Retinal pigment epithelial cell (primary cell): ENCODE data around the gene FBXW5.

ENCODE experiments used
- DNase-seq: peaks from one replicate; pipeline ENCODE4 v3.0.0-alpha.2; 2010; ENCODE audit warnings: low read depth
- H3K4me3 ChIP-seq: 2 replicates; pipeline ENCODE4 v1.5.1; 2011; ENCODE audit warnings: mild to moderate bottlenecking, low read length, control low read depth, moderate library complexity
- CTCF ChIP-seq: conservative IDR thresholded peaks from 2 replicates; pipeline ENCODE4 v1.5.1; 2011; ENCODE audit warnings: low read depth, low read length, control low read depth, inconsistent platforms

Gene FBXW5

GRCh38 chr9:136957461-136957860, 12.9 kb upstream of the FBXW5 start:
- no peak for TF ChIP-seq CTCF
- H3K4me3 ChIP-seq = no peak overlapping the region
- no peak for DNase-seq

- no peak overlapping the region for H3K4me3 ChIP-seq
- no peak for DNase-seq
- no peak for TF ChIP-seq CTCF
These were observed 12.1 kb upstream of the FBXW5 start for GRCh38 chr9:136956604-136957003.

- DNase-seq = no peak
- H3K4me3 ChIP-seq = no peak overlapping the region
- TF ChIP-seq CTCF = no peak
These were observed 11.4 kb upstream of the FBXW5 start for GRCh38 chr9:136955943-136956335.

GRCh38 chr9:136955202-136955942, 10.8 kb upstream of the FBXW5 start:
- H3K4me3 ChIP-seq = no peak overlapping the region
- no peak for DNase-seq
- no peak for TF ChIP-seq CTCF

- H3K4me3 ChIP-seq = no peak overlapping the region
- no peak for DNase-seq
These were observed 9.9 kb upstream of the FBXW5 start for GRCh38 chr9:136954270-136955083.

GRCh38 chr9:136953771-136954269, 9.3 kb upstream of the FBXW5 start:
- DNase-seq = no peak
- no peak overlapping the region for H3K4me3 ChIP-seq
- no peak for TF ChIP-seq CTCF

More at GRCh38 chr9:136954270-136955083, 9.9 kb upstream of the FBXW5 start:
- TF ChIP-seq CTCF = no peak
